ENCODE measurements around the gene SLC25A19. TPM values are rescaled to one million over a fixed set of nuclear protein-coding genes. Genes with fewer than 3 reads are reported as not detected.
"Not testable (repeated sequence)": the region's sequence is repeated elsewhere in the genome, so short reads cannot be mapped to it uniquely, and the experiment has no call there.

SLC25A19 gene
- total RNA-seq, 1 experiment from 2014 or later = 6.7 TPM

DNA sequence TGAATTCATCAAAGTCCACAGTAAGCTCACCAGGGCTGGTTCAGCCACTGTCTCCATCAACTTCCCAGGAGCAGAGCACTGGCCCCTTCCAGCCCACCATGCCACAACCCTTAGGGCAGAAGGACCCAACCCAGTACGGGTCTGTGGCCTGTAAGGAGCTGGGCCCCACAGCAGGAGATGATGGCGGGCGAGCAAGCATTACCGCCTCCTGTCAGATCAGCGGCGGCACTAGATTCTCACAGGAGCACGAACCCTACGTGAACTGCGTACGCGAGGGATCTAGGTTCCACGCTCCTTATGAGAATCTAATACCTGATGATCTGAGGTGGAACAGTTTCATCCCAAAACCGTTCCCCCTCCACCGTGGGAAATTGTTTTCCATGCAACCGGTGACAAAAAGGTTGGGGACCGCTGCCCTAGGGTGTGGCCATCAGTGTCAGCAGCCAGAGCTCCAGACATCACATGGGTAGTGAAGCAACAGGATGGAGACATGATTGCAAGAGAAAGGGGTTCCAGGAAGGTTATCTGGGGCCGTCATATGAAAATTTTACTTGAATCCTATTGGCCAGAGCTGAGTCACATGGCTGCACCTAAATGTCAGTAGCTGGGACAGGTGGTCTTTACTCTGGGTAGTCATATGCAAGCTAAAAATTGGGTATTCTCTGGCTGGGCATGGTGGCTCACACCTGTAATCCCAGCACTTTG lies 12.4 kb upstream of the SLC25A19 start:
- DNase-seq (ENCODE audit: low read depth) = no peak

DNA sequence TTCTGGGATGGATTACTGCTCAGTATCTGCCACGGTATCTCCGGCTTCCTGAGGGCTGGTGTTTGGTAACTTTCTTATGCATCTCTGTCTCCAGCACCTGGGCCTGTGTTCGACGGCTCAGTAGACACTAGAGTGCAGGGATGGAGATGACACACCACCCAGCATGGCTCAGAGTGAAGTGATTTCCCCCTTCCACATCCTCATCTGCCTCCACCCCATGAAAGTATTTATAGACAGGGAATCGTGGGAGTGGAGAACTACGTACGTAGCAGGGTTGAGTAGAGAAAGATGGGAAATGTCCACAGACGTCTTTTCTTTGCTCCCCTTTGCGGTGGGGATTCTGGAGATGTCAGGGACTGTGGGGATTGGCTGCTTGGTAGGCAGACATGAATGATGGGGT lies 11.8 kb upstream of the SLC25A19 start:
- DNase-seq (ENCODE audit: low read depth) = no peak

DNA sequence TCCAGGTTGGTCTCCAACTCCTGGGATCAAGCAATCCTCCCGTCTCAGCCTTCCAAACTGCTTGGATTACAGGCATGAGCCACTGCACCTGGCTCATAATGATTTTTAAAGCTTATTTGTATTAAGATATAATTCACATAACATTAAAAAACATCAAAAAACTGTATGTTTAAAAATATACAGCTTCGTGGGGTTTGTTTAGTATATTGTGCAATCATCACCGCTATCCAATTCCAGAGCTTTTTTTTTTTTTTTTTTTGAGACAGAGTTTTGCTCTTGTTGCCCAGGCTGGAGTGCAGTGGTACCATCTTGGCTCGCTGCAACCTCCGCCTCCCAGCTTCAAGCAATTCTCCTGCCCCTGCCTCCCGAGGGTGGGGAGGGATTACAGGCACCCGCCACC lies 11.0 kb upstream of the SLC25A19 start:
- no peak for DNase-seq (ENCODE audit: low read depth)

GRCh38 chr17:75295201-75296158 lies 6.2 kb upstream of the SLC25A19 start:
- DNase-seq (ENCODE audit: low read depth) = no peak

GRCh38 chr17:75292810-75293448 lies 3.7 kb upstream of the SLC25A19 start:
- DNase-seq (ENCODE audit: low read depth) = not testable (repeated sequence)

DNA sequence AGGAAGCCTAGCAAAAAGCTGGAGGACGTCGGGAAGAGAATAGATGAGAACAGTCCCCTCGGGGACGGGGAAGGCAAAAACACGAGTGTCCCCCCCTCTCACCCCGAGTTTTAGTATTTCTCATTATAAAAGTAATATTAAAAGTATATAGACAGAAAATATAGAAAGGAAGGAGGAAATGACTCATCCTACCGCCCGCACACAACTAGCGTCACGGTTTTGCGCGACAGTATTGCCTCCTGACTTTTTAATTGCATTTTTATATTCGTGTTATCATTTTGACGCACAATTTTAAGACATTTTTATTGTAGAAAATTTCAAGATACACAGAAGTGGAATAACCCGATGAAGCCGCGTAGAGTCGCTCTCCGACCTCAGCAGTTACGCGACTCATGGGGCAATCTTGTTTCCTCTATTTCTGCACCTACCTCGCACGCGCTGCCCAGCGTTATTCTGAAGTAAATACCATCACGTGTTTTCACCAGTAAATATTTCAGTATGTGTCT lies 652 bp upstream of the SLC25A19 start:
- peak; percentile 62 for DNase-seq (ENCODE audit: low read depth)

GRCh38 chr17:75288770-75289114 lies 491 bp downstream of the SLC25A19 start:
- no peak for DNase-seq (ENCODE audit: low read depth)

DNA sequence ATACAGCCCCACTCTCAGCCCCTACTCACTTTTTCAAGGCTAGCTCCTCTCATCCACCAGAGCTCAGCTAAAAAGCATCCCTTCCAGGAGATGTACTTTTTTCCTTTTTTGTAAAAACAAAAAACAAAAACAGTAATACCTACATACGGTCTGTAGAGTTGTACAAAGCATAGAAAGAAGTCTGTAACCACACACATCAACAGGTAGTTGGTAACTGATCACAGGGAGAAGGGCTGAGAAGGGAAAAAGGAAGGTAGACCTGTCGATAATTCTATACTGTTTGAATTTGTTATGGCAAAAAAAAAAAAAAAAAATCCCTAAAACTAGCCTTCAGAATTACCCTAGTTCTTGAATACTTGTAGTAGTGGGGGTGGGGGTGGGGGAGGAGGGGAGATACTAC lies 874 bp downstream of the SLC25A19 start:
- no peak for DNase-seq (ENCODE audit: low read depth)

GRCh38 chr17:75287221-75287620 lies 2.0 kb downstream of the SLC25A19 start:
- no peak for DNase-seq (ENCODE audit: low read depth)

DNA sequence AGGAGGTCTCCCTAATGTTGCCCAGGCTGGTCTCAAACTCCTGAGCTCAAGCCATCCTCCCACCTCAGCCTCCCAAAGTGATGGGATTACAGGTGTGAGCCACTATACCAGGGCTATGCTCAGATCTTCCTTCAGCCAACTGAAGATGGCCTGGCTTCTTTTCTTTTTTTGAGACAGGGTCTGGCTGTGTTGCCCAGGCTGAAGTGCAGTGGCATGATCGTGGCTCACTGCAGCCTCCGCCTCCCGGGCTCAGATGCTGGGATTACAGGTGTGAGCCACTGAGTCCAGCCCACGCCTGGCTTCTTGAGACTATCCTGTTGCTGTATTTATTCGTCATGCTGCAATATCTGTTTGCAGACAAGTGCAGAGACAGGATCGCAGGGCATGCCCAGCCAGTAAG lies 4.1 kb downstream of the SLC25A19 start:
- no peak for DNase-seq (ENCODE audit: low read depth)

DNA sequence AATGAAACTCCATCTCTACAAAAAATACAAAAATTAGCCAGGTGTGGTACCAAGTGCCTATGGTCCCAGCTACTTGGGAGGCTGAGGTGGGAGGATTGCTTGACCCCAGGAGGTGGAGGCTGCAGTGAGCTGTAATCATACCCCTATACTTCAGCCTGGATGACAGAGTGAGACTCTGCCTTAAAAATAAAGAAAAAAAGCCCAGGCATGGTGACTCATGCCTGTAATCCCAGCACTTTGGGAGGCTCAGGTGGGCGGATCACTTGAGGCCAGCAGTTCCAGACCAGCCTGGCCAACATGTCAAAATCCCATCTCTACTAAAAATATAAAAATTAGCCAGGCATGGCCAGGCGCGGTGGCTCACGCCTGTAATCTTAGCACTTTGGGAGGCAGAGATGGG lies 9.0 kb downstream of the SLC25A19 start:
- DNase-seq (ENCODE audit: low read depth) = not testable (repeated sequence)

DNA sequence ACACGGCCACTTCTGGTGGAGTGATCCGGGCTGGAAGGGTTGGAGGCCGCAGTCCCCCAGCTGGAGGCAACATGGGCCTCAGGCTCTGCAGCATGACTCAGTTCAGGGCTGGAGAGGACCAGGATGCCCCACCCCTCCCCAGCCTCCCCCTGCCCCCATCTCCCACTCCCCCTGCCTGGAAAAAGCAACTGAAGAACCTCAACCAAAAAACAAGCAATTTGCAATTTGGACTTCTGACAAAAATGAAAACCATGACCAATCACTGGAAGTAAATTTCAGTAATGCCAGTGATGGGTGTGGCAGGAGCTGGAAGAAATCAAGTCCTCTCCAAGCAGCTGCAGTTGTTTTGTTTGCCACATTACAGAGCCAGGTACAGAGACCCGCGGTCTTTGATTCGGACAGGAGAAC lies 11.6 kb downstream of the SLC25A19 start:
- peak; percentile 29 for DNase-seq (ENCODE audit: low read depth)

GRCh38 chr17:75273977-75274708 lies 15.1 kb downstream of the SLC25A19 start:
- DNase-seq (ENCODE audit: low read depth) = peak; percentile 81

DNA sequence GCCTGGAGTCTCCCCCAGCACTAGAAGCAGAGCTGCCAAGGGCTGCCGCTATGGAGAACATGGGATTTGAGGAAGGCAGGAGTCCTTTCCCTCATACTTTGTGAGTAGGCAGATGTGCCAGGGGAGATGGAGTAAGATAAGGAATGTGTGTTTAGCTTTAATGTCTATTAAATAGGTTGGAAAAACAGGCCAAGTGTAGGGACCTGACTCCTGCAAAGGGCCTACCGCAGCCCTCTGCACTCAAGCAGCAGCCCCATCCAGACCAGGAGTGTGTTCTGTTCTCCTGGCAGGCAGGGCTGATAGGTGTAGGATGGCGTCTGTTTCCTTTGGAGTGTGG lies 16.4 kb downstream of the SLC25A19 start:
- no peak for DNase-seq (ENCODE audit: low read depth)

DNA sequence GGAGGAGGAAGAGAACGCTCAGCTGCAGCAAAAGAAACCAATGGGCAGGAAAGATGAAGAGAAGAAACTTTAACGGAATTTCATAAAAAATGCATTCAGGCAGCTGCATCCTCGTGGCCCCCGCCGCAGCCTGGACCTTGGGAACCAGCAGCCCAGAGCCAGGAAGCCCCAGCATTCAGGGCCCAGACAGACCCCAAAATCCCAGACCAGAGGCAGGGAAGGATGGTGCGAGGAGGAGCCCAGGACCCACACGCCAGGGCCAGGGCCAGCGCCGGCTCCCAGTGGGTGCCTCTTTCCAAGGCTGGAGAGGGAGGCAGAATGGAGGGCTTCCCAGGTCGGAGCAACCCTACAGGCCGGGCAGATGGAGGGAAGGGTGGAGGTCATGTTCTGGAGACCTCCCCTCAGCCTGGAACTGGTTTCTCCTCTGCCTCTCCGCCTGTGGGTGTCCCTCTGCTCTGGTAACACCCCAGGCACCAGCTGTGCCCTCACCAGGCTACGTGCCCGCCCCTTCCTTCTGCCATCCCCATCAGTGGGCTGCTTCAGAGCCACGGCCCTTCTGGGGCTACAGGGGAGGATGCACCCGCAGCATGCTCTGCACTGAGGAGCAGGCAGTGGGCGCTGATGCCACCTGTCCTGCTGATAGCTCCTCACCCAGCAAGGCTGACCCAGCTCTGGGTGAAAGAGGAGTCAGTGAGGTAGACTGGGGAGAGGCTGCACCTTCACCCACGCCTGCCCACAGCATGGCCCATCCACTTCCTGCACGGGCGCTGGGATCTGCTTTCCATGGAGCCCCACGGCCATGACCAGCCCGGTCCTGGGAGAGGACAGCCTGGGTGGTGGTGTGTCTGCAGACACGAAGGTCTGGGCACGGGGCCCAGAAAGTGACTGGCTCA lies 17.0 kb downstream of the SLC25A19 start:
- peak; percentile 69 for DNase-seq (ENCODE audit: low read depth)

GRCh38 chr17:75271233-75271954 lies 17.8 kb downstream of the SLC25A19 start:
- DNase-seq (ENCODE audit: low read depth) = peak; percentile 58

GRCh38 chr17:75270966-75271232 lies 18.3 kb downstream of the SLC25A19 start, which contains the start of gene MIF4GD:
TSS of gene MIF4GD (minus strand) at chr17:75271231. CDS start at chr17:75270195, 1,036 bp downstream.
- no peak for DNase-seq (ENCODE audit: low read depth)

GRCh38 chr17:75270218-75270965 lies 18.8 kb downstream of the SLC25A19 start:
- peak; percentile 71 for DNase-seq (ENCODE audit: low read depth)

- no peak for DNase-seq (ENCODE audit: low read depth)
These were observed 19.4 kb downstream of the SLC25A19 start for GRCh38 chr17:75269844-75270217.

All from M059J (cell line).